ENCODE data around the gene RPL15. TPM values are rescaled to one million over a fixed set of nuclear protein-coding genes. Genes with fewer than 3 reads are reported as not detected.

The RPL15 gene
- total and polyA plus RNA-seq, 10 of the 15 experiments (the other 5 are each of a cell fraction or from before 2014, with no cell fraction given), result 2,885 to 10,761 (median 4,017) TPM

- Histone ChIP-seq H2AFZ (ENCODE audit: control insufficient read depth, low read depth, low read length) (peak overlapping the region; percentile 56), H3K79me2 (ENCODE audit: control insufficient read depth, insufficient read depth, low read length) (no peaks in the 10 kb centered on the region), H3K27ac (ENCODE audit: control insufficient read depth, insufficient read depth) (no peak overlapping the region), H3K9ac (ENCODE audit: control insufficient read depth, insufficient read depth, low read length) (no peak overlapping the region; the same call in 1 of the 2 replicates), H3K36me3 (ENCODE audit: control insufficient read depth in 2 of 2, insufficient read depth in 2 of 2, low read length in 1 of 2) (no peaks in the 10 kb centered on the region), H3K4me3 (no peak overlapping the region), H3K4me2 (ENCODE audit: control insufficient read depth, insufficient read depth) (no peak overlapping the region), H4K20me1 (ENCODE audit: control insufficient read depth, insufficient read depth) (no peaks in the 10 kb centered on the region), H3K9me3 (replicated peaks; ENCODE audit: control insufficient read depth, insufficient read depth, low read length) (no peaks in the 10 kb centered on the region), H3K4me1 (ENCODE audit: control insufficient read depth, insufficient read depth, low read length) (no peaks in the 10 kb centered on the region), H3K27me3 (replicated peaks in 1 of 2; ENCODE audit: control insufficient read depth in 2 of 2, insufficient read depth in 2 of 2, low read length in 1 of 2) (no peaks in the 10 kb centered on the region)
- CTCF ChIA-PET, result interaction anchor here (0.8 kb wide), 1 partner anchor 8 kb away, joined by 3 read pairs; no protein-coding TSS in a partner anchor
- DNase-seq (ENCODE audit: low read depth, low spot score), result no peak
- intact Hi-C loops (cut with micrococcal nuclease; ENCODE audit: unreplicated experiment) (no loop called here), in situ Hi-C loops (cut with MboI) (loop anchor here (25.0 kb wide), 1 partner anchor 1856 kb away; the partner anchor contains the start of genes NGLY1 and OXSM)
- SMC1A ChIA-PET (ENCODE audit: uncharacterized antibody, unreplicated experiment), result no interaction called here
- peak; percentile 75 for ATAC-seq
- no peak for FAIRE-seq
- POLR2A ChIA-PET, result no interaction called here
- no TSS peak for BruUV-seq (replicated peaks)
- 31% methylated on average over 3 of the region's 3 CpGs for WGBS (ENCODE audit: insufficient coverage, insufficient replicate concordance, low lambda C conversion rate, missing lambda C conversion rate)
- RAD21 ChIA-PET (ENCODE audit: unreplicated experiment), result no interaction called here
- TF ChIP-seq FOXM1 (IDR thresholded peaks at IDR 0.05; ENCODE audit: low read depth, low read length), result no peak
- no peak for TF ChIP-seq TARDBP (IDR thresholded peaks at IDR 0.05; ENCODE audit: borderline replicate concordance)
- no peak for TF ChIP-seq EZH2 (IDR thresholded peaks at IDR 0.05; ENCODE audit: borderline replicate concordance, control insufficient read depth, low read depth, low read length)
- TF ChIP-seq E4F1 (IDR thresholded peaks at IDR 0.05; ENCODE audit: borderline replicate concordance, partially characterized antibody), result no peak
- TF ChIP-seq PBX3 (IDR thresholded peaks at IDR 0.05; ENCODE audit: insufficient replicate concordance, low read depth, low read length), result no peak
- TF ChIP-seq CTCF (IDR thresholded peaks at IDR 0.05 in 2 of 3, conservative IDR thresholded peaks at IDR 0.05 in 1 of 3; ENCODE audit: control insufficient read depth in 2 of 3, extremely low read depth in 1 of 3, insufficient read depth in 1 of 3, low read depth in 3 of 3, low read length in 3 of 3), result no peak
- TF ChIP-seq, protein P1, sequence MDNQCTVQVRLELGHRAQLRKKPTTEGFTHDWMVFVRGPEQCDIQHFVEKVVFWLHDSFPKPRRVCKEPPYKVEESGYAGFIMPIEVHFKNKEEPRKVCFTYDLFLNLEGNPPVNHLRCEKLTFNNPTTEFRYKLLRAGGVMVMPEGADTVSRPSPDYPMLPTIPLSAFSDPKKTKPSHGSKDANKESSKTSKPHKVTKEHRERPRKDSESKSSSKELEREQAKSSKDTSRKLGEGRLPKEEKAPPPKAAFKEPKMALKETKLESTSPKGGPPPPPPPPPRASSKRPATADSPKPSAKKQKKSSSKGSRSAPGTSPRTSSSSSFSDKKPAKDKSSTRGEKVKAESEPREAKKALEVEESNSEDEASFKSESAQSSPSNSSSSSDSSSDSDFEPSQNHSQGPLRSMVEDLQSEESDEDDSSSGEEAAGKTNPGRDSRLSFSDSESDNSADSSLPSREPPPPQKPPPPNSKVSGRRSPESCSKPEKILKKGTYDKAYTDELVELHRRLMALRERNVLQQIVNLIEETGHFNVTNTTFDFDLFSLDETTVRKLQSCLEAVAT (IDR thresholded peaks at IDR 0.05), result no peak
- no peak for TF ChIP-seq ZNF384 (IDR thresholded peaks at IDR 0.05; ENCODE audit: borderline replicate concordance, low read depth, low read length)
- TF ChIP-seq SMAD5 (IDR thresholded peaks at IDR 0.05; ENCODE audit: low read depth), result no peak
- TF ChIP-seq HSF1 (IDR thresholded peaks at IDR 0.05; ENCODE audit: low read depth, low read length), result no peak
- TF ChIP-seq MTA2 (IDR thresholded peaks at IDR 0.05; ENCODE audit: low read depth), result no peak
- TF ChIP-seq RB1 (IDR thresholded peaks at IDR 0.05; ENCODE audit: borderline replicate concordance), result no peak
- no peak for TF ChIP-seq CBX3 (IDR thresholded peaks at IDR 0.05; ENCODE audit: borderline replicate concordance, low read depth)
These were observed 14.7 kb downstream of the RPL15 start for GRCh38 chr3:23931597-23931996.
